ENCODE results near the gene PIGK.
"Not testable (repeated sequence)": the region's sequence is repeated elsewhere in the genome, so short reads cannot be mapped to it uniquely, and the experiment has no call there.

PIGK gene

GRCh38 chr1:77168358-77168757 lies 50.9 kb downstream of the PIGK start:
- no peaks in the 10 kb centered on the region for H3K4me1 ChIP-seq (ENCODE audit: insufficient read depth, low read length)
- no peaks in the 10 kb centered on the region; the same call in 1 of the 2 replicates for H3K9me3 ChIP-seq (ENCODE audit: control insufficient read depth, insufficient read depth, low read length)
- no peaks in the 10 kb centered on the region; the same call in 1 of the 2 replicates for H3K36me3 ChIP-seq (ENCODE audit: insufficient read depth, low read length)
- H3K9ac ChIP-seq (ENCODE audit: low read depth, low read length) = no peak overlapping the region

- H3K36me3 ChIP-seq (ENCODE audit: insufficient read depth, low read length) = no peaks in the 10 kb centered on the region; the same call in 1 of the 2 replicates
- no peak overlapping the region for H3K9ac ChIP-seq (ENCODE audit: low read depth, low read length)
- peaks cover 9% of the 10 kb centered on the region; the same call in 1 of the 2 replicates for H3K9me3 ChIP-seq (ENCODE audit: control insufficient read depth, insufficient read depth, low read length)
- no peaks in the 10 kb centered on the region for H3K4me1 ChIP-seq (ENCODE audit: insufficient read depth, low read length)
These were observed 54.7 kb downstream of the PIGK start for GRCh38 chr1:77164434-77164944.

- not testable (repeated sequence) for H3K36me3 ChIP-seq (ENCODE audit: insufficient read depth, low read length); H3K9ac ChIP-seq (ENCODE audit: low read depth, low read length); H3K9me3 ChIP-seq (ENCODE audit: control insufficient read depth, insufficient read depth, low read length); H3K4me1 ChIP-seq (ENCODE audit: insufficient read depth, low read length)
These were observed 59.5 kb downstream of the PIGK start for GRCh38 chr1:77159706-77160105.

- Histone ChIP-seq H3K36me3 (ENCODE audit: insufficient read depth, low read length) (no peaks in the 10 kb centered on the region), H3K9me3 (ENCODE audit: control insufficient read depth, insufficient read depth, low read length) (peaks cover 9% of the 10 kb centered on the region; the same call in 1 of the 2 replicates), H3K9ac (ENCODE audit: low read depth, low read length) (no peak overlapping the region), H3K4me1 (ENCODE audit: insufficient read depth, low read length) (no peaks in the 10 kb centered on the region)
These were observed 63.0 kb downstream of the PIGK start for GRCh38 chr1:77156214-77156613.

- no peak overlapping the region for H3K9ac ChIP-seq (ENCODE audit: low read depth, low read length)
- no peaks in the 10 kb centered on the region for H3K36me3 ChIP-seq (ENCODE audit: insufficient read depth, low read length)
- no peaks in the 10 kb centered on the region for H3K4me1 ChIP-seq (ENCODE audit: insufficient read depth, low read length)
- H3K9me3 ChIP-seq (ENCODE audit: control insufficient read depth, insufficient read depth, low read length) = no peaks in the 10 kb centered on the region
These were observed 73.0 kb downstream of the PIGK start for GRCh38 chr1:77146270-77146669.

GRCh38 chr1:77143529-77144121 lies 75.6 kb downstream of the PIGK start:
- Histone ChIP-seq H3K4me1 (ENCODE audit: insufficient read depth, low read length) (no peaks in the 10 kb centered on the region), H3K36me3 (ENCODE audit: insufficient read depth, low read length) (no peaks in the 10 kb centered on the region), H3K9me3 (ENCODE audit: control insufficient read depth, insufficient read depth, low read length) (no peaks in the 10 kb centered on the region), H3K9ac (ENCODE audit: low read depth, low read length) (no peak overlapping the region)

- Histone ChIP-seq H3K9ac (ENCODE audit: low read depth, low read length) (no peak overlapping the region), H3K9me3 (ENCODE audit: control insufficient read depth, insufficient read depth, low read length) (no peaks in the 10 kb centered on the region), H3K4me1 (ENCODE audit: insufficient read depth, low read length) (no peaks in the 10 kb centered on the region), H3K36me3 (ENCODE audit: insufficient read depth, low read length) (no peaks in the 10 kb centered on the region)
These were observed 79.8 kb downstream of the PIGK start for GRCh38 chr1:77139389-77139788.

- no peaks in the 10 kb centered on the region for H3K9me3 ChIP-seq (ENCODE audit: control insufficient read depth, insufficient read depth, low read length)
- H3K36me3 ChIP-seq (ENCODE audit: insufficient read depth, low read length) = no peaks in the 10 kb centered on the region
- no peak overlapping the region for H3K9ac ChIP-seq (ENCODE audit: low read depth, low read length)
- H3K4me1 ChIP-seq (ENCODE audit: insufficient read depth, low read length) = no peaks in the 10 kb centered on the region
These were observed 84.9 kb downstream of the PIGK start for GRCh38 chr1:77134359-77134758.

GRCh38 chr1:77133731-77134358 lies 85.4 kb downstream of the PIGK start:
- Histone ChIP-seq H3K9ac (ENCODE audit: low read depth, low read length) (no peak overlapping the region), H3K4me1 (ENCODE audit: insufficient read depth, low read length) (no peaks in the 10 kb centered on the region), H3K9me3 (ENCODE audit: control insufficient read depth, insufficient read depth, low read length) (no peaks in the 10 kb centered on the region), H3K36me3 (ENCODE audit: insufficient read depth, low read length) (no peaks in the 10 kb centered on the region)

GRCh38 chr1:77126307-77126706 lies 92.9 kb downstream of the PIGK start:
- Histone ChIP-seq H3K4me1 (ENCODE audit: insufficient read depth, low read length) (no peaks in the 10 kb centered on the region), H3K9me3 (ENCODE audit: control insufficient read depth, insufficient read depth, low read length) (no peaks in the 10 kb centered on the region), H3K36me3 (ENCODE audit: insufficient read depth, low read length) (no peaks in the 10 kb centered on the region), H3K9ac (ENCODE audit: low read depth, low read length) (no peak overlapping the region)

GRCh38 chr1:77121503-77121902 lies 97.7 kb downstream of the PIGK start:
- H3K9me3 ChIP-seq (ENCODE audit: control insufficient read depth, insufficient read depth, low read length) = no peaks in the 10 kb centered on the region
- no peaks in the 10 kb centered on the region for H3K4me1 ChIP-seq (ENCODE audit: insufficient read depth, low read length)
- no peaks in the 10 kb centered on the region for H3K36me3 ChIP-seq (ENCODE audit: insufficient read depth, low read length)
- no peak overlapping the region for H3K9ac ChIP-seq (ENCODE audit: low read depth, low read length)

- Histone ChIP-seq H3K4me1 (ENCODE audit: insufficient read depth, low read length) (no peaks in the 10 kb centered on the region), H3K36me3 (ENCODE audit: insufficient read depth, low read length) (no peaks in the 10 kb centered on the region), H3K9ac (ENCODE audit: low read depth, low read length) (no peak overlapping the region), H3K9me3 (ENCODE audit: control insufficient read depth, insufficient read depth, low read length) (no peaks in the 10 kb centered on the region)
These were observed 98.3 kb downstream of the PIGK start for GRCh38 chr1:77120950-77121349.

- Histone ChIP-seq H3K9me3 (ENCODE audit: control insufficient read depth, insufficient read depth, low read length) (no peaks in the 10 kb centered on the region), H3K36me3 (ENCODE audit: insufficient read depth, low read length) (no peaks in the 10 kb centered on the region), H3K9ac (ENCODE audit: low read depth, low read length) (no peak overlapping the region), H3K4me1 (ENCODE audit: insufficient read depth, low read length) (no peaks in the 10 kb centered on the region)
These were observed 100.5 kb downstream of the PIGK start for GRCh38 chr1:77118712-77119111.

- Histone ChIP-seq H3K4me1 (ENCODE audit: insufficient read depth, low read length) (no peaks in the 10 kb centered on the region), H3K9me3 (ENCODE audit: control insufficient read depth, insufficient read depth, low read length) (no peaks in the 10 kb centered on the region), H3K36me3 (ENCODE audit: insufficient read depth, low read length) (no peaks in the 10 kb centered on the region), H3K9ac (ENCODE audit: low read depth, low read length) (no peak overlapping the region)
These were observed 114.6 kb downstream of the PIGK start for GRCh38 chr1:77104672-77105071.

GRCh38 chr1:77103486-77103885 lies 115.7 kb downstream of the PIGK start:
- Histone ChIP-seq H3K9ac (ENCODE audit: low read depth, low read length) (no peak overlapping the region), H3K9me3 (ENCODE audit: control insufficient read depth, insufficient read depth, low read length) (no peaks in the 10 kb centered on the region), H3K4me1 (ENCODE audit: insufficient read depth, low read length) (no peaks in the 10 kb centered on the region), H3K36me3 (ENCODE audit: insufficient read depth, low read length) (no peaks in the 10 kb centered on the region)

All from ES-I3 (cell line).